Transverse colon (tissue), 4 donors: Measurements from ENCODE around the gene F7. TPM values are rescaled to one million over a fixed set of nuclear protein-coding genes. Genes with fewer than 3 reads are reported as not detected.
"Not testable (repeated sequence)": the region's sequence is repeated elsewhere in the genome, so short reads cannot be mapped to it uniquely, and the experiment has no call there.

Source experiments
- DNase-seq: peaks from one replicate; pipeline ENCODE4 v3.0.0-alpha.2; 2019
- H3K27ac ChIP-seq, 4 donors: fragments of 200-600 bp; sonication (generic); 2 replicates each; pipeline ENCODE4 v1.5.1; 2016 to 2018; ENCODE audit warnings: inconsistent platforms in 4 of 4
- H3K27me3 ChIP-seq: fragments of 200-600 bp; sonication (generic); 2 replicates; pipeline ENCODE4 v1.5.1; 2017; ENCODE audit warnings: inconsistent platforms
- H3K36me3 ChIP-seq, 4 donors: fragments of 200-600 bp; sonication (generic); 2 replicates each; pipeline ENCODE4 v1.5.1; 2017 to 2019; ENCODE audit warnings: inconsistent platforms in 4 of 4
- H3K4me1 ChIP-seq, 4 donors: fragments of 200-600 bp; sonication (generic); 2 replicates each; pipeline ENCODE4 v1.5.1; 2017 to 2020; ENCODE audit warnings: inconsistent platforms in 4 of 4
- H3K4me3 ChIP-seq, 4 donors: fragments of 200-600 bp; sonication (generic); 1 replicate in 1 of 4; 2 replicates in 3 of 4; pipeline versions ENCODE4 v1.5.1 to v1.6.1; 2017 to 2019; ENCODE audit warnings: inconsistent platforms in 4 of 4
- H3K9me3 ChIP-seq, 2 donors: fragments of 200-600 bp; sonication (generic); 2 replicates each; pipeline ENCODE4 v1.5.1; 2017 to 2019; ENCODE audit warnings: inconsistent platforms in 2 of 2
- EP300 ChIP-seq: sonication (generic); formaldehyde crosslinking; IDR thresholded peaks from one replicate; pipeline ENCODE4 v1.6.1; 2017; ENCODE audit warnings: antibody characterized with exemption, low read depth
- POLR2A ChIP-seq: fragments of 450-650 bp; IDR thresholded peaks from one replicate; pipeline ENCODE4 v1.6.1; 2016; ENCODE audit warnings: antibody characterized with exemption, mild to moderate bottlenecking, moderate library complexity
- POLR2AphosphoS5 ChIP-seq, 3 donors: sonication (generic); formaldehyde crosslinking; IDR thresholded peaks; one replicate each; pipeline ENCODE4 v1.6.1; 2016; ENCODE audit warnings: antibody characterized with exemption in 3 of 3
- WGBS, 2 donors: methylation state at CpG; one replicate each; pipeline ENCODE4 v1.1.5; 2018; ENCODE audit warnings: low coverage in 1 of 2; 5-methylcytosine and 5-hydroxymethylcytosine counted together
- in situ Hi-C, 4 donors: fragments of 200-750 bp; cut with MboI; loops; one replicate each; pipeline versions ENCODE4 v1.15.0 to v1.15.1; 2017; ENCODE audit warnings: low sequenced_read_pairs in 3 of 4, low pct_ligation_motif_present in 1 of 4, low pct_unique_long_range_greater_than_20kb in 1 of 4
- intact Hi-C: fragments of 100-400 bp; cut with DNase I; formaldehyde crosslinking; loops from one replicate; pipeline ENCODE4 v1.15.1; 2023; ENCODE audit warnings: low total_unique reads
- total RNA-seq, 4 donors: library from RNA; depleted of rRNA; stranded (reverse); fragments of >200 nt; gene quantifications; one replicate each; pipeline ENCODE4 v1.1.0, GENCODE V29; 2016
- TF ChIP-seq, protein P1 (sequence below), 5 experiments: fragments of 200-600 bp in 3 of 5; fragments of 450-650 bp in 2 of 5; sonication (generic) in 3 of 5; IDR thresholded peaks; 1 replicate in 2 of 5; 2 replicates in 3 of 5; pipeline ENCODE4 v1.5.1; 2016 to 2017; ENCODE audit warnings: antibody characterized with exemption in 5 of 5, inconsistent platforms in 3 of 5, mild to moderate bottlenecking in 2 of 5, moderate library complexity in 1 of 5

F7 gene
- total RNA-seq, 4 donors from 2014 or later = not detected

DNA sequence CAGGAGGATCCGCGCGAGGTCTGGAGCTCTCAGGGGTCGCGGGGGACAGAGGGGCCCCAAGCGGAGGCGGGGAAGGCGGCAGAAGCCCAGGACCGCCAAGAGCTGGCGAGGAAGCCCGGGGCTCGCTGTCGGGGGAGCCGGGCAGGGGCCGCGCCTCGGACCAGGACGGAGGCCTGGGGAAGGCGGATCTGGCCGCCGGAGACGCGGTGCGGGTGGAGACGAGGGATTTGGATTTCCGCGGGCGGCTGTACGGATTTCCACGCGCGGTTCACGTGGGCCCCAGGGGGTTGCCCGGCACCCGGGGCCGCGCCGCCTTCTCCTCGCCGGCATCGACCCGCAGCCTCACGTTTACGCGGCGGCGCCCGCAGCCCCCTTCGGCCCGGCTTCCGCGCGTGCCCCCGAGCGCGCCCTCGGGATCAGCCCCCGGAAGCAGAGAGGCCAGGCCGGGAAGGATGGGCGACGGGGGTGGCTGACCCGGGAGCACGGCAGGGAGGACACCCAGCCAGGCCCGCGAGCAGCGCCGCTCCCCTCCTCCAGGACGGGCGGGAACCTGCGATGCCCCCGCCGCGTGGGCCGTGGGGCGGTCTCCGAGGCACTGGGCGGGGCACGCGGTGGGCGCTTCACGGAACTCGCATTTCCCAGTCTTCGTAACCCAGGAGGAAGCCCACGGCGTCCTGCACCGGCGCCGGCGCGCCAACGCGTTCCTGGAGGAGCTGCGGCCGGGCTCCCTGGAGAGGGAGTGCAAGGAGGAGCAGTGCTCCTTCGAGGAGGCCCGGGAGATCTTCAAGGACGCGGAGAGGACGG lies 4.7 kb downstream of the F7 start:
- peak overlapping the region in 3 of 4 donors; percentile 16 to 48 (median 32) for H3K4me3 ChIP-seq
- H3K4me1 ChIP-seq = peaks cover 0 to 18% (median 16%) of the 10 kb centered on the region in 4 donors
- no peaks in the 10 kb centered on the region for H3K36me3 ChIP-seq
- peaks cover 22% of the 10 kb centered on the region for H3K27me3 ChIP-seq
- TF ChIP-seq POLR2A = no peak
- no peak for TF ChIP-seq EP300
- TF ChIP-seq, protein P1, sequence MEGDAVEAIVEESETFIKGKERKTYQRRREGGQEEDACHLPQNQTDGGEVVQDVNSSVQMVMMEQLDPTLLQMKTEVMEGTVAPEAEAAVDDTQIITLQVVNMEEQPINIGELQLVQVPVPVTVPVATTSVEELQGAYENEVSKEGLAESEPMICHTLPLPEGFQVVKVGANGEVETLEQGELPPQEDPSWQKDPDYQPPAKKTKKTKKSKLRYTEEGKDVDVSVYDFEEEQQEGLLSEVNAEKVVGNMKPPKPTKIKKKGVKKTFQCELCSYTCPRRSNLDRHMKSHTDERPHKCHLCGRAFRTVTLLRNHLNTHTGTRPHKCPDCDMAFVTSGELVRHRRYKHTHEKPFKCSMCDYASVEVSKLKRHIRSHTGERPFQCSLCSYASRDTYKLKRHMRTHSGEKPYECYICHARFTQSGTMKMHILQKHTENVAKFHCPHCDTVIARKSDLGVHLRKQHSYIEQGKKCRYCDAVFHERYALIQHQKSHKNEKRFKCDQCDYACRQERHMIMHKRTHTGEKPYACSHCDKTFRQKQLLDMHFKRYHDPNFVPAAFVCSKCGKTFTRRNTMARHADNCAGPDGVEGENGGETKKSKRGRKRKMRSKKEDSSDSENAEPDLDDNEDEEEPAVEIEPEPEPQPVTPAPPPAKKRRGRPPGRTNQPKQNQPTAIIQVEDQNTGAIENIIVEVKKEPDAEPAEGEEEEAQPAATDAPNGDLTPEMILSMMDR (IDR thresholded peaks at IDR 0.05) = no peak
- no peak for TF ChIP-seq POLR2AphosphoS5 (IDR thresholded peaks at IDR 0.05)
- intact Hi-C loops (no loop called here), in situ Hi-C loops (no loop called here)
- no peak for DNase-seq
- no peak overlapping the region for H3K27ac ChIP-seq
- no peaks in the 10 kb centered on the region for H3K9me3 ChIP-seq
- 4% methylated on average over 40 of the region's 99 CpGs; no CpG with 5 or more reads in 1 of the 2 donors for WGBS, 2 donors

DNA sequence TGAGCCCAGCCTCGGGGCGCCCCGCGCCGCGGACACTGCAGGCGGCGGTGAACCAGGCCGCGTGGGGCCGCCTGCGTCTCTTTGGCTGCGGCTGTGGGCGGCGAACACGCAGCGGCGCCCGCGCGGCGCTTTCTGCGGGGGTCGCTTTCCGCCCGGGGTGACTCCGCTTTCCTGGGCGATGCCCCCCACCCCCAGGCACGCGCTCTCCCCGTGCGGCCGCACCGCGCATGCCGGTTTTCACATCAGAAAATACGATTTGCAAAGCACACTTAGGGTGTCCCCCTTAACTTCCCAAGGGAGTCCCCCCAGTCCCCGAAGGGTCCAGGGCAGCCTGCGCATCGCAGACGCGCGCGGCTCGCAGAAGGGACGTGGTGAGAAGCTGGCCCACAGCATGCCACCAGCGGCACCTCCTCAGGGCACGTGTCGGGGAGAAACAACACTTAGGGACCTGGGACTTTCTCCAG lies 5.3 kb downstream of the F7 start:
- peaks cover 22% of the 10 kb centered on the region for H3K27me3 ChIP-seq
- in situ Hi-C loops (no loop called here), intact Hi-C loops (no loop called here)
- H3K9me3 ChIP-seq = no peaks in the 10 kb centered on the region
- no peak overlapping the region for H3K27ac ChIP-seq
- peak overlapping the region in 2 of 4 donors; percentile 32 to 48 for H3K4me3 ChIP-seq
- H3K36me3 ChIP-seq = no peaks in the 10 kb centered on the region
- WGBS, 2 donors = 34% methylated on average over 36 of the region's 49 CpGs; no CpG with 5 or more reads in 1 of the 2 donors
- no peak for TF ChIP-seq POLR2AphosphoS5 (IDR thresholded peaks at IDR 0.05)
- TF ChIP-seq, protein P1 (IDR thresholded peaks at IDR 0.05) = no peak
- TF ChIP-seq POLR2A = no peak
- TF ChIP-seq EP300 = no peak
- H3K4me1 ChIP-seq = peaks cover 0 to 16% (median 13%) of the 10 kb centered on the region in 4 donors
- peak; percentile 1 for DNase-seq

- DNase-seq, H3K27ac ChIP-seq: not testable (repeated sequence)
Observed at GRCh38 chr13:113111821-113112220, 6.2 kb downstream of the F7 start.

GRCh38 chr13:113112475-113112874 lies 6.9 kb downstream of the F7 start:
- DNase-seq, intact Hi-C loops: not testable (repeated sequence)
- WGBS, 2 donors = 52% methylated on average over 1 of the region's 1 CpG; no CpG with 5 or more reads in 1 of the 2 donors

More at GRCh38 chr13:113111821-113112220, 6.2 kb downstream of the F7 start:
- H3K27me3 ChIP-seq = peaks cover 22% of the 10 kb centered on the region
- in situ Hi-C loops, H3K4me3 ChIP-seq, intact Hi-C loops, H3K36me3 ChIP-seq, H3K9me3 ChIP-seq: not testable (repeated sequence)
- WGBS, 2 donors = 84 to 100% methylated on average over 1 to 5 of the region's 5 CpGs
- H3K4me1 ChIP-seq = peaks cover 0 to 16% (median 13%) of the 10 kb centered on the region in 4 donors

More at GRCh38 chr13:113112475-113112874, 6.9 kb downstream of the F7 start:
- in situ Hi-C loops, H3K4me3 ChIP-seq, H3K9me3 ChIP-seq, H3K27ac ChIP-seq, H3K36me3 ChIP-seq: not testable (repeated sequence)
- H3K27me3 ChIP-seq = peaks cover 22% of the 10 kb centered on the region
- peaks cover 0 to 16% (median 13%) of the 10 kb centered on the region in 4 donors for H3K4me1 ChIP-seq
